HG03558 (cell line): ENCODE measurements around the gene NPC2.

Experiments used
- ATAC-seq: cut with Tn5 transposase; IDR thresholded peaks from one replicate; pipeline ENCODE4 v1.9.1; 2021; ENCODE audit warnings: moderate number of reproducible peaks; ENCODE audit not compliant: unreplicated experiment; ENCODE audit errors: extremely low read depth

The NPC2 gene

GRCh38 chr14:74434294-74434693, 58.8 kb downstream of the NPC2 start:
- no peak for ATAC-seq

GRCh38 chr14:74429991-74430390, 63.1 kb downstream of the NPC2 start:
- no peak for ATAC-seq
